CMK (cell line): ENCODE results near the gene DCD.

Experiments
- DNase-seq: peaks from one replicate; pipeline ENCODE4 v3.0.0-alpha.2; 2010; ENCODE audit warnings: low read depth

The DCD gene

GRCh38 chr12:54606556-54606955 is 41.6 kb downstream of the DCD start:
- DNase-seq, result no peak

GRCh38 chr12:54605138-54605970 is 42.8 kb downstream of the DCD start:
- DNase-seq, result no peak

- no peak for DNase-seq
Observed at GRCh38 chr12:54604436-54604835, 43.7 kb downstream of the DCD start.

GRCh38 chr12:54603872-54604271 is 44.3 kb downstream of the DCD start:
- no peak for DNase-seq

- DNase-seq, result peak; percentile 22
Observed at GRCh38 chr12:54603173-54603814, 44.9 kb downstream of the DCD start.

- no peak for DNase-seq
Observed at GRCh38 chr12:54602661-54603060, 45.5 kb downstream of the DCD start.

- no peak for DNase-seq
Observed at GRCh38 chr12:54601841-54602240, 46.3 kb downstream of the DCD start.

GRCh38 chr12:54598970-54599369 is 49.2 kb downstream of the DCD start:
- DNase-seq, result no peak

GRCh38 chr12:54596526-54596946 is 51.6 kb downstream of the DCD start:
- peak; percentile 24 for DNase-seq

GRCh38 chr12:54595471-54595870 is 52.7 kb downstream of the DCD start:
- no peak for DNase-seq
